ENCODE results near the gene NRXN2.

NRXN2 gene

GRCh38 chr11:64715756-64716472 lies 7.1 kb downstream of the NRXN2 start:
- Histone ChIP-seq H3K4me1 (ENCODE audit: control insufficient read depth in 2 of 2, insufficient read depth in 1 of 2, low read depth in 1 of 2, low read length in 2 of 2) (peaks cover 16 to 23% of the 10 kb centered on the region in 2 donors), H2BK120ac (ENCODE audit: low read depth, low read length) (no peak overlapping the region), H2BK12ac (ENCODE audit: low read length) (no peak overlapping the region), H2BK15ac (ENCODE audit: low read length) (no peak overlapping the region), H3K14ac (ENCODE audit: low read length) (no peak overlapping the region), H3K4me2 (ENCODE audit: insufficient read depth, low read length, poor library complexity, severe bottlenecking) (no peak overlapping the region), H3K9me3 (replicated peaks in 1 of 2; ENCODE audit: control insufficient read depth in 2 of 2, insufficient read depth in 1 of 2, low read depth in 1 of 2, low read length in 2 of 2) (peaks cover 0 to 2% of the 10 kb centered on the region in 2 donors), H3K18ac (ENCODE audit: low read length) (no peak overlapping the region), H3K79me1 (ENCODE audit: low read depth, low read length) (no peaks in the 10 kb centered on the region), H3K27me3 (ENCODE audit: control insufficient read depth in 3 of 3, insufficient read depth in 3 of 3, low read depth in 1 of 3, low read length in 3 of 3) (peaks cover 19 to 50% (median 19%) of the 10 kb centered on the region in 3 experiments), H2AK5ac (ENCODE audit: low read depth, low read length) (peak overlapping the region; percentile 38), H3K36me3 (replicated peaks in 1 of 2; ENCODE audit: control insufficient read depth in 2 of 2, insufficient read depth in 2 of 2, low read length in 2 of 2) (no peaks in the 10 kb centered on the region), H3K27ac (replicated peaks; ENCODE audit: low read length) (no peak overlapping the region), H3K4me3 (ENCODE audit: low read length in 2 of 2) (no peak overlapping the region), H4K91ac (ENCODE audit: low read depth, low read length, poor library complexity) (no peak overlapping the region), H3K23ac (ENCODE audit: low read depth, low read length, poor library complexity) (no peak overlapping the region), H4K8ac (ENCODE audit: low read depth, low read length) (no peak overlapping the region), H3K9ac (ENCODE audit: low read depth, low read length, poor library complexity) (no peak overlapping the region), H3K4ac (ENCODE audit: low read length) (no peak overlapping the region), H2AFZ (ENCODE audit: low read length) (peak overlapping the region; percentile 31), H2BK5ac (ENCODE audit: low read length) (no peak overlapping the region)
- WGBS, 2 donors (ENCODE audit: extremely low coverage in 2 of 2, insufficient read length in 2 of 2, insufficient replicate concordance in 1 of 2): no CpG with 5 or more reads among the region's 13 CpGs
- no peak for DNase-seq (ENCODE audit: low spot score)

- no peak overlapping the region for H3K18ac ChIP-seq (ENCODE audit: low read length)
- peaks cover 19 to 57% (median 19%) of the 10 kb centered on the region in 3 experiments for H3K27me3 ChIP-seq (ENCODE audit: control insufficient read depth in 3 of 3, insufficient read depth in 3 of 3, low read depth in 1 of 3, low read length in 3 of 3)
- H2AFZ ChIP-seq (ENCODE audit: low read length): no peak overlapping the region
- no peak overlapping the region for H4K91ac ChIP-seq (ENCODE audit: low read depth, low read length, poor library complexity)
- H3K4me2 ChIP-seq (ENCODE audit: insufficient read depth, low read length, poor library complexity, severe bottlenecking): no peak overlapping the region
- H3K9ac ChIP-seq (ENCODE audit: low read depth, low read length, poor library complexity): no peak overlapping the region
- no peak for DNase-seq (ENCODE audit: low spot score)
- H3K79me1 ChIP-seq (ENCODE audit: low read depth, low read length): no peaks in the 10 kb centered on the region
- H2AK5ac ChIP-seq (ENCODE audit: low read depth, low read length): no peak overlapping the region
- H3K14ac ChIP-seq (ENCODE audit: low read length): no peak overlapping the region
- peaks cover 21 to 31% of the 10 kb centered on the region in 2 donors for H3K4me1 ChIP-seq (ENCODE audit: control insufficient read depth in 2 of 2, insufficient read depth in 1 of 2, low read depth in 1 of 2, low read length in 2 of 2)
- no peak overlapping the region for H2BK120ac ChIP-seq (ENCODE audit: low read depth, low read length)
- H2BK5ac ChIP-seq (ENCODE audit: low read length): no peak overlapping the region
- no peak overlapping the region for H3K4ac ChIP-seq (ENCODE audit: low read length)
- no peak overlapping the region for H3K27ac ChIP-seq (replicated peaks; ENCODE audit: low read length)
- H4K8ac ChIP-seq (ENCODE audit: low read depth, low read length): no peak overlapping the region
- WGBS, 2 donors (ENCODE audit: extremely low coverage in 2 of 2, insufficient read length in 2 of 2, insufficient replicate concordance in 1 of 2): no CpG with 5 or more reads among the region's 5 CpGs
- no peak overlapping the region for H2BK12ac ChIP-seq (ENCODE audit: low read length)
- no peak overlapping the region for H3K4me3 ChIP-seq (ENCODE audit: low read length in 2 of 2)
- no peaks in the 10 kb centered on the region for H3K36me3 ChIP-seq (replicated peaks in 1 of 2; ENCODE audit: control insufficient read depth in 2 of 2, insufficient read depth in 2 of 2, low read length in 2 of 2)
- H3K9me3 ChIP-seq (replicated peaks in 1 of 2; ENCODE audit: control insufficient read depth in 2 of 2, insufficient read depth in 1 of 2, low read depth in 1 of 2, low read length in 2 of 2): peaks cover 0 to 2% of the 10 kb centered on the region in 2 donors
- H2BK15ac ChIP-seq (ENCODE audit: low read length): no peak overlapping the region
- H3K23ac ChIP-seq (ENCODE audit: low read depth, low read length, poor library complexity): no peak overlapping the region
Observed at GRCh38 chr11:64715110-64715509, 7.9 kb downstream of the NRXN2 start.

GRCh38 chr11:64714666-64715065 lies 8.3 kb downstream of the NRXN2 start:
- H2BK5ac ChIP-seq (ENCODE audit: low read length): no peak overlapping the region
- no CpG with 5 or more reads among the region's 5 CpGs for WGBS, 2 donors (ENCODE audit: extremely low coverage in 2 of 2, insufficient read length in 2 of 2, insufficient replicate concordance in 1 of 2)
- no peak overlapping the region for H3K4me3 ChIP-seq (ENCODE audit: low read length in 2 of 2)
- no peak overlapping the region for H2BK12ac ChIP-seq (ENCODE audit: low read length)
- peaks cover 21 to 31% of the 10 kb centered on the region in 2 donors for H3K4me1 ChIP-seq (ENCODE audit: control insufficient read depth in 2 of 2, insufficient read depth in 1 of 2, low read depth in 1 of 2, low read length in 2 of 2)
- peak overlapping the region; percentile 22 for H3K9ac ChIP-seq (ENCODE audit: low read depth, low read length, poor library complexity)
- H4K91ac ChIP-seq (ENCODE audit: low read depth, low read length, poor library complexity): no peak overlapping the region
- H2AFZ ChIP-seq (ENCODE audit: low read length): no peak overlapping the region
- H2AK5ac ChIP-seq (ENCODE audit: low read depth, low read length): no peak overlapping the region
- no peak overlapping the region for H3K23ac ChIP-seq (ENCODE audit: low read depth, low read length, poor library complexity)
- no peak overlapping the region for H3K14ac ChIP-seq (ENCODE audit: low read length)
- H3K4ac ChIP-seq (ENCODE audit: low read length): no peak overlapping the region
- peaks cover 19 to 58% (median 19%) of the 10 kb centered on the region in 3 experiments for H3K27me3 ChIP-seq (ENCODE audit: control insufficient read depth in 3 of 3, insufficient read depth in 3 of 3, low read depth in 1 of 3, low read length in 3 of 3)
- no peak overlapping the region for H2BK120ac ChIP-seq (ENCODE audit: low read depth, low read length)
- H3K9me3 ChIP-seq (replicated peaks in 1 of 2; ENCODE audit: control insufficient read depth in 2 of 2, insufficient read depth in 1 of 2, low read depth in 1 of 2, low read length in 2 of 2): peaks cover 0 to 2% of the 10 kb centered on the region in 2 donors
- no peak overlapping the region for H3K18ac ChIP-seq (ENCODE audit: low read length)
- H3K79me1 ChIP-seq (ENCODE audit: low read depth, low read length): no peaks in the 10 kb centered on the region
- no peak overlapping the region for H3K27ac ChIP-seq (replicated peaks; ENCODE audit: low read length)
- no peak overlapping the region for H3K4me2 ChIP-seq (ENCODE audit: insufficient read depth, low read length, poor library complexity, severe bottlenecking)
- no peak overlapping the region for H4K8ac ChIP-seq (ENCODE audit: low read depth, low read length)
- DNase-seq (ENCODE audit: low spot score): no peak
- no peaks in the 10 kb centered on the region for H3K36me3 ChIP-seq (replicated peaks in 1 of 2; ENCODE audit: control insufficient read depth in 2 of 2, insufficient read depth in 2 of 2, low read length in 2 of 2)
- H2BK15ac ChIP-seq (ENCODE audit: low read length): no peak overlapping the region

GRCh38 chr11:64713781-64714363 lies 9.1 kb downstream of the NRXN2 start:
- no peak for DNase-seq (ENCODE audit: low spot score)
- peaks cover 19 to 58% (median 19%) of the 10 kb centered on the region in 3 experiments for H3K27me3 ChIP-seq (ENCODE audit: control insufficient read depth in 3 of 3, insufficient read depth in 3 of 3, low read depth in 1 of 3, low read length in 3 of 3)

More at GRCh38 chr11:64713781-64714363, 9.1 kb downstream of the NRXN2 start:
- no peak overlapping the region for H2BK12ac ChIP-seq (ENCODE audit: low read length)
- H3K23ac ChIP-seq (ENCODE audit: low read depth, low read length, poor library complexity): peak overlapping the region; percentile 8
- H3K9me3 ChIP-seq (replicated peaks in 1 of 2; ENCODE audit: control insufficient read depth in 2 of 2, insufficient read depth in 1 of 2, low read depth in 1 of 2, low read length in 2 of 2): peaks cover 0 to 2% of the 10 kb centered on the region in 2 donors
- no peak overlapping the region for H3K4ac ChIP-seq (ENCODE audit: low read length)
- H2AFZ ChIP-seq (ENCODE audit: low read length): peak overlapping the region; percentile 70
- peaks cover 21 to 31% of the 10 kb centered on the region in 2 donors for H3K4me1 ChIP-seq (ENCODE audit: control insufficient read depth in 2 of 2, insufficient read depth in 1 of 2, low read depth in 1 of 2, low read length in 2 of 2)
- H3K36me3 ChIP-seq (replicated peaks in 1 of 2; ENCODE audit: control insufficient read depth in 2 of 2, insufficient read depth in 2 of 2, low read length in 2 of 2): no peaks in the 10 kb centered on the region
- H2AK5ac ChIP-seq (ENCODE audit: low read depth, low read length): no peak overlapping the region
- H3K14ac ChIP-seq (ENCODE audit: low read length): no peak overlapping the region
- no peak overlapping the region for H2BK5ac ChIP-seq (ENCODE audit: low read length)
- H3K9ac ChIP-seq (ENCODE audit: low read depth, low read length, poor library complexity): no peak overlapping the region
- H4K8ac ChIP-seq (ENCODE audit: low read depth, low read length): no peak overlapping the region
- no peak overlapping the region for H3K27ac ChIP-seq (replicated peaks; ENCODE audit: low read length)
- H2BK15ac ChIP-seq (ENCODE audit: low read length): no peak overlapping the region
- H3K79me1 ChIP-seq (ENCODE audit: low read depth, low read length): no peaks in the 10 kb centered on the region
- H3K4me3 ChIP-seq (ENCODE audit: low read length in 2 of 2): no peak overlapping the region
- H3K18ac ChIP-seq (ENCODE audit: low read length): peak overlapping the region; percentile 13
- H3K4me2 ChIP-seq (ENCODE audit: insufficient read depth, low read length, poor library complexity, severe bottlenecking): peak overlapping the region; percentile 59
- no peak overlapping the region for H2BK120ac ChIP-seq (ENCODE audit: low read depth, low read length)
- H4K91ac ChIP-seq (ENCODE audit: low read depth, low read length, poor library complexity): no peak overlapping the region
- no CpG with 5 or more reads among the region's 39 CpGs for WGBS, 2 donors (ENCODE audit: extremely low coverage in 2 of 2, insufficient read length in 2 of 2, insufficient replicate concordance in 1 of 2)

Data from neuronal stem cell (in vitro differentiated cells).